ENCODE results near the gene MMP7.

GRCh38 chr11:102473543-102473942 is 57.0 kb downstream of the MMP7 start:
- TF ChIP-seq EP300 (IDR thresholded peaks at IDR 0.05; ENCODE audit: borderline replicate concordance) = no peak
- TF ChIP-seq RAD21 (IDR thresholded peaks at IDR 0.05; ENCODE audit: low read depth) = no peak
- no peak for TF ChIP-seq ZBTB7A (IDR thresholded peaks at IDR 0.05; ENCODE audit: low read depth)
- TF ChIP-seq USF1 (IDR thresholded peaks at IDR 0.05) = no peak
- no peak for TF ChIP-seq EGR1 (IDR thresholded peaks at IDR 0.05)
- no peak for TF ChIP-seq TAF1 (IDR thresholded peaks at IDR 0.05; ENCODE audit: low read depth)
- TF ChIP-seq TEAD4 (IDR thresholded peaks at IDR 0.05) = no peak
- TF ChIP-seq CEBPB (IDR thresholded peaks at IDR 0.05) = no peak
- no peak for TF ChIP-seq YY1 (IDR thresholded peaks at IDR 0.05; ENCODE audit: low read depth)
- no peak for TF ChIP-seq FOXM1 (IDR thresholded peaks at IDR 0.05; ENCODE audit: borderline replicate concordance, low read depth)
- no peak for TF ChIP-seq MAX (IDR thresholded peaks at IDR 0.05)

Measured in Ishikawa (cell line).